ENCODE data around the gene PRKAG1. TPM values are rescaled to one million over a fixed set of nuclear protein-coding genes. Genes with fewer than 3 reads are reported as not detected.

Gene PRKAG1
- 37.9 to 41.6 TPM (median 38.0 TPM) in 3 replicates for total RNA-seq (2021)
- Bru-seq, nascent RNA, result percentile 70 among the genes with signal in this experiment
- long read RNA-seq, experiment 1, transcript PRKAG1-206 (12 exons, 1,699 nt), result major isoform, 95 of 128 reads
- long read RNA-seq, experiment 1, partial matches to known transcripts, result 12 of 128 reads
- long read RNA-seq, experiment 1, other reads (novel, unspliced or antisense), result 14 of 128 reads
- long read RNA-seq, experiment 2, transcript PRKAG1-206 (12 exons, 1,699 nt), result major isoform, 12 of 62 reads
- long read RNA-seq, experiment 2, partial matches to known transcripts, result 36 of 62 reads
- long read RNA-seq, experiment 2, other reads (novel, unspliced or antisense), result 13 of 62 reads
- long read RNA-seq, experiment 3, transcript PRKAG1-206 (12 exons, 1,699 nt), result major isoform, 168 of 231 reads
- long read RNA-seq, experiment 3, transcript PRKAG1-202 (12 exons, 1,679 nt), result minor isoform, 6 of 231 reads
- long read RNA-seq, experiment 3, partial matches to known transcripts, result 22 of 231 reads
- long read RNA-seq, experiment 3, other reads (novel, unspliced or antisense), result 28 of 231 reads

DNA sequence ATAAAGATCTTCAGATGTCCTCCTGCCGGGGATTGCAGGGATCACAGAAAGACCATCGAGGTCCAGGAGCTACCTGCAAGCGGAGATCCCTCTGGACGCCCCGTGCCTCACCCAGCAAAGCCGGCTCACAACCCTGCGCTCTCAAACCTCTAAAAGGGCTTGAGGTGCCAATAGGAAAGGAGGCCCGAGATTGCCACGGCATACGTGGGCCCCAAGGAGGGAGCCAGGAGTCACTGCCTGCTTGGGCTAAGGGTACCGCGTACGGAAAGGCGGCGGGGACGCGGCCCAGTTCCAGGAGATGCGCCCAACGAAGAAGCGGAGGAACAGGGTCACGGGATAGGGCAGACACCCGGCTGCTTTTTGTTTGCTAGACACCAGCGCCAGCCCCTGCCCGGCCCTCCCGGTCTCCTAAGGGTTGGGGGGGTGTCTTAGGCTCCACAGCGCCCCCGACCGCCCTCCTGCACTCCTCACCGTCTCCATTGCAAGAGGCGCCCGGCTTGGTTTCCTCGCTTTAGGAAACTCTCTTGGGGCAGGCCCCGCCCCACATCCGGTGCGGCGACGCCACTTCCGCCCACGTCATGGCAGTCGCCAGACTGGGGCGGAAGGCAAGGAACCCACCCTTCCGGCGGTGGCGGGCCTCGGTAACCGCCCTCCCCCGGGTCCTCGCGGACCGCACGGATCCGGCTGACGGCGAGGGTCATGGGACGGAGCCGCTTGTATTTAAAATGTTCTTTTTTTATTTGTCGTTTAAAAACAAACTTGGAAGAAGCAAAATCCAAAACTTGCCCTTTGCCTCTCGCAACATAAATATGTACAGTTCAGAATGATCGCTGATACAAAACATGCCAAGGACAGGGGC, at the start of gene PRKAG1:
TSS of gene PRKAG1 (minus strand) at position 516 of the 859 bp plus-strand sequence. CDS start at position 480, 36 bp downstream.
- Mint-ChIP-seq H3K9me3 (no peaks in the 10 kb centered on the region), H3K27me3 (ENCODE audit: low read depth) (peaks cover 6% of the 10 kb centered on the region), H3K4me1 (peaks cover 16% of the 10 kb centered on the region), H3K4me3 (peak within 1 kb of the TSS; percentile 91), H3K27ac (peak within 1 kb of the TSS; percentile 99), H3K36me3 (peaks cover 17% of the 10 kb centered on the region)
- DNase-seq (ENCODE audit: low spot score) (peak; percentile 97), ATAC-seq (peak; percentile 94)
- ChIA-PET POLR2A (interaction anchor here (0.5 to 1.5 kb wide), 3 partner anchors 22 to 257 kb away, joined by 3 to 6 read pairs (median 5); no protein-coding TSS in a partner anchor), CTCF (interaction anchor here (0.6 to 4.1 kb wide), 19 partner anchors 9 to 229 kb away, joined by 3 to 98 read pairs (median 6); partner anchors contain the start of genes ADCY6, ARF3, DDN and WNT10B)
- TF ChIP-seq FOXK1 (CRISPR knock-in tag; IDR thresholded peaks at IDR 0.05) (no peak), ESRRA (CRISPR knock-in tag; IDR thresholded peaks at IDR 0.05; ENCODE audit: borderline replicate concordance) (no peak), MAX (CRISPR knock-in tag; IDR thresholded peaks at IDR 0.05) (peak; percentile 79), JUN (CRISPR knock-in tag; IDR thresholded peaks at IDR 0.05) (0 out of 2 replicates have a peak, but pooled peaks have one; percentile 30), SMAD4 (CRISPR knock-in tag; IDR thresholded peaks at IDR 0.05) (no peak), ZNF423 (CRISPR knock-in tag; IDR thresholded peaks at IDR 0.05) (no peak), TP53 (CRISPR knock-in tag; IDR thresholded peaks at IDR 0.05) (peak; percentile 84; the same call in 1 of the 2 replicates), NFE2L1 (CRISPR knock-in tag; IDR thresholded peaks at IDR 0.05) (no peak), NFYB (CRISPR knock-in tag; conservative IDR thresholded peaks at IDR 0.05; ENCODE audit: low read depth) (no peak), ZNF416 (CRISPR knock-in tag; IDR thresholded peaks at IDR 0.05) (0 out of 2 replicates have a peak, but pooled peaks have one; percentile 34), ZNF219 (CRISPR knock-in tag; IDR thresholded peaks at IDR 0.05; ENCODE audit: borderline replicate concordance) (no peak), RELA (CRISPR knock-in tag; IDR thresholded peaks at IDR 0.05; ENCODE audit: borderline replicate concordance) (no peak), KAT7 (CRISPR knock-in tag; IDR thresholded peaks at IDR 0.05; ENCODE audit: borderline replicate concordance) (0 out of 2 replicates have a peak, but pooled peaks have one; percentile 3), E2F1 (CRISPR knock-in tag; IDR thresholded peaks at IDR 0.05) (peak; percentile 79; the same call in 1 of the 2 replicates), ZBTB21 (CRISPR knock-in tag; IDR thresholded peaks at IDR 0.05; ENCODE audit: borderline replicate concordance) (peak; percentile 95), NFATC4 (CRISPR knock-in tag; IDR thresholded peaks at IDR 0.05) (peak; percentile 30; the same call in 1 of the 2 replicates), NR2C2 (CRISPR knock-in tag; IDR thresholded peaks at IDR 0.05) (no peak), CREB1 (CRISPR knock-in tag; IDR thresholded peaks at IDR 0.05) (peak; percentile 81; the same call in 1 of the 2 replicates), HMGXB4 (CRISPR knock-in tag; IDR thresholded peaks at IDR 0.05) (0 out of 2 replicates have a peak, but pooled peaks have one; percentile 42), CTCF (IDR thresholded peaks at IDR 0.05) (no peak)
- TF ChIP-seq, protein P1, sequence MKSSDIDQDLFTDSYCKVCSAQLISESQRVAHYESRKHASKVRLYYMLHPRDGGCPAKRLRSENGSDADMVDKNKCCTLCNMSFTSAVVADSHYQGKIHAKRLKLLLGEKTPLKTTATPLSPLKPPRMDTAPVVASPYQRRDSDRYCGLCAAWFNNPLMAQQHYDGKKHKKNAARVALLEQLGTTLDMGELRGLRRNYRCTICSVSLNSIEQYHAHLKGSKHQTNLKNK (CRISPR knock-in tag; IDR thresholded peaks at IDR 0.05), result no peak
- TF ChIP-seq, protein P2, sequence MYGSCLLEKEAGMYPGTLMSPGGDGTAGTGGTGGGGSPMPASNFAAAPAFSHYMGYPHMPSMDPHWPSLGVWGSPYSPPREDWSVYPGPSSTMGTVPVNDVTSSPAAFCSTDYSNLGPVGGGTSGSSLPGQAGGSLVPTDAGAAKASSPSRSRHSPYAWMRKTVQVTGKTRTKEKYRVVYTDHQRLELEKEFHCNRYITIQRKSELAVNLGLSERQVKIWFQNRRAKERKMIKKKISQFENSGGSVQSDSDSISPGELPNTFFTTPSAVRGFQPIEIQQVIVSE (CRISPR knock-in tag; IDR thresholded peaks at IDR 0.05; ENCODE audit: borderline replicate concordance), result no peak
- TF ChIP-seq, protein P3, sequence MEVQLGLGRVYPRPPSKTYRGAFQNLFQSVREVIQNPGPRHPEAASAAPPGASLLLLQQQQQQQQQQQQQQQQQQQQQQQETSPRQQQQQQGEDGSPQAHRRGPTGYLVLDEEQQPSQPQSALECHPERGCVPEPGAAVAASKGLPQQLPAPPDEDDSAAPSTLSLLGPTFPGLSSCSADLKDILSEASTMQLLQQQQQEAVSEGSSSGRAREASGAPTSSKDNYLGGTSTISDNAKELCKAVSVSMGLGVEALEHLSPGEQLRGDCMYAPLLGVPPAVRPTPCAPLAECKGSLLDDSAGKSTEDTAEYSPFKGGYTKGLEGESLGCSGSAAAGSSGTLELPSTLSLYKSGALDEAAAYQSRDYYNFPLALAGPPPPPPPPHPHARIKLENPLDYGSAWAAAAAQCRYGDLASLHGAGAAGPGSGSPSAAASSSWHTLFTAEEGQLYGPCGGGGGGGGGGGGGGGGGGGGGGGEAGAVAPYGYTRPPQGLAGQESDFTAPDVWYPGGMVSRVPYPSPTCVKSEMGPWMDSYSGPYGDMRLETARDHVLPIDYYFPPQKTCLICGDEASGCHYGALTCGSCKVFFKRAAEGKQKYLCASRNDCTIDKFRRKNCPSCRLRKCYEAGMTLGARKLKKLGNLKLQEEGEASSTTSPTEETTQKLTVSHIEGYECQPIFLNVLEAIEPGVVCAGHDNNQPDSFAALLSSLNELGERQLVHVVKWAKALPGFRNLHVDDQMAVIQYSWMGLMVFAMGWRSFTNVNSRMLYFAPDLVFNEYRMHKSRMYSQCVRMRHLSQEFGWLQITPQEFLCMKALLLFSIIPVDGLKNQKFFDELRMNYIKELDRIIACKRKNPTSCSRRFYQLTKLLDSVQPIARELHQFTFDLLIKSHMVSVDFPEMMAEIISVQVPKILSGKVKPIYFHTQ (CRISPR knock-in tag; IDR thresholded peaks at IDR 0.05), result no peak
